ENCODE measurements around the gene DES. TPM values are rescaled to one million over a fixed set of nuclear protein-coding genes. Genes with fewer than 3 reads are reported as not detected.

The DES gene
- total and polyA plus RNA-seq, 2 donors (not counting 3 experiments of a cell fraction or from before 2014, with no cell fraction given), result not detected

- no peak for DNase-seq (ENCODE audit: low read depth, low spot score)
- Histone ChIP-seq H3K27ac (ENCODE audit: insufficient read depth, low read depth, low read length) (no peak overlapping the region), H3K79me2 (ENCODE audit: control insufficient read depth, insufficient read depth, low read length) (no peaks in the 10 kb centered on the region), H2AFZ (ENCODE audit: low read depth, low read length) (no peak overlapping the region), H3K9me1 (replicated peaks; ENCODE audit: control insufficient read depth, extremely low read depth, insufficient read depth, low read length) (no peaks in the 10 kb centered on the region), H3K9me3 (replicated peaks; ENCODE audit: control insufficient read depth, insufficient read depth, low read length) (no peaks in the 10 kb centered on the region), H3K27me3 (ENCODE audit: control insufficient read depth in 2 of 2, insufficient read depth in 2 of 2, low read length in 2 of 2) (peaks cover 21 to 22% of the 10 kb centered on the region in 2 experiments), H3K4me2 (ENCODE audit: insufficient read depth, low read length) (no peak overlapping the region), H3K36me3 (ENCODE audit: control insufficient read depth in 2 of 2, extremely low read depth in 1 of 2, insufficient read depth in 2 of 2, low read length in 2 of 2) (no peaks in the 10 kb centered on the region), H3K4me3 (replicated peaks in 1 of 3; ENCODE audit: insufficient read depth in 1 of 3, low read depth in 1 of 3, low read length in 3 of 3) (no peak overlapping the region), H3K4me1 (ENCODE audit: control insufficient read depth, extremely low read depth, insufficient read depth, low read length) (no peaks in the 10 kb centered on the region), H4K20me1 (replicated peaks; ENCODE audit: control insufficient read depth, extremely low read depth, insufficient read depth, low read length) (no peaks in the 10 kb centered on the region), H3K9ac (replicated peaks; ENCODE audit: extremely low read depth, insufficient read depth, low read length) (no peak overlapping the region)
- no peak for TF ChIP-seq POLR2AphosphoS5 (IDR thresholded peaks at IDR 0.05; ENCODE audit: insufficient read depth, low read depth, low read length)
- TF ChIP-seq MAX (IDR thresholded peaks at IDR 0.05; ENCODE audit: insufficient read depth, insufficient read length), result no peak
- TF ChIP-seq EZH2 (IDR thresholded peaks at IDR 0.05; ENCODE audit: borderline replicate concordance, low read depth, low read length, severe bottlenecking), result no peak
- no peak for TF ChIP-seq MYC (IDR thresholded peaks at IDR 0.05; ENCODE audit: low read depth, low read length)
- TF ChIP-seq JUN (IDR thresholded peaks at IDR 0.05; ENCODE audit: borderline replicate concordance, insufficient read depth, insufficient read length, low read depth), result no peak
- no peak for TF ChIP-seq CTCF (IDR thresholded peaks at IDR 0.05; ENCODE audit: extremely low read depth in 1 of 2, insufficient read depth in 1 of 2, low read depth in 1 of 2, low read length in 2 of 2)
- no peak for TF ChIP-seq POLR2A (IDR thresholded peaks at IDR 0.05; ENCODE audit: low read depth, low read length)
- TF ChIP-seq GATA2 (IDR thresholded peaks at IDR 0.05; ENCODE audit: insufficient read depth, insufficient read length, low read depth, low read length), result no peak
- TF ChIP-seq FOS (IDR thresholded peaks at IDR 0.05; ENCODE audit: borderline replicate concordance, insufficient read depth, low read length), result no peak
- FAIRE-seq, result no peak
- CTCF ChIA-PET, result interaction anchor here (1.0 to 1.9 kb wide), 5 partner anchors 10 to 96 kb away, joined by 3 to 7 read pairs (median 3); no protein-coding TSS in a partner anchor
- dilution Hi-C loops (cut with MboI; ENCODE audit: extremely low pct_ligation_motif_present, low sequenced_read_pairs) (no loop called here), intact Hi-C loops (cut with micrococcal nuclease) (no loop called here)
- BruUV-seq (replicated peaks), result no TSS peak
- POLR2A ChIA-PET, result no interaction called here
Measured at GRCh38 chr2:219434468-219434717, 16.2 kb downstream of the DES start.
